LNCaP clone FGC (cell line): ENCODE measurements around the gene CLDN14.

Source experiments
- DNase-seq: peaks from one replicate; pipeline ENCODE4 v3.0.0-alpha.2; 2011; ENCODE audit warnings: low read depth
- H3K4me3 ChIP-seq: 2 replicates; pipeline ENCODE4 v1.5.1; 2011; ENCODE audit warnings: mild to moderate bottlenecking, low read depth, low read length, control low read depth
- CTCF ChIP-seq: IDR thresholded peaks from 2 replicates; pipeline ENCODE4 v1.5.1; 2012; ENCODE audit warnings: mild to moderate bottlenecking; ENCODE audit not compliant: control insufficient read depth, insufficient read depth; ENCODE audit errors: extremely low read depth

The CLDN14 gene

DNA sequence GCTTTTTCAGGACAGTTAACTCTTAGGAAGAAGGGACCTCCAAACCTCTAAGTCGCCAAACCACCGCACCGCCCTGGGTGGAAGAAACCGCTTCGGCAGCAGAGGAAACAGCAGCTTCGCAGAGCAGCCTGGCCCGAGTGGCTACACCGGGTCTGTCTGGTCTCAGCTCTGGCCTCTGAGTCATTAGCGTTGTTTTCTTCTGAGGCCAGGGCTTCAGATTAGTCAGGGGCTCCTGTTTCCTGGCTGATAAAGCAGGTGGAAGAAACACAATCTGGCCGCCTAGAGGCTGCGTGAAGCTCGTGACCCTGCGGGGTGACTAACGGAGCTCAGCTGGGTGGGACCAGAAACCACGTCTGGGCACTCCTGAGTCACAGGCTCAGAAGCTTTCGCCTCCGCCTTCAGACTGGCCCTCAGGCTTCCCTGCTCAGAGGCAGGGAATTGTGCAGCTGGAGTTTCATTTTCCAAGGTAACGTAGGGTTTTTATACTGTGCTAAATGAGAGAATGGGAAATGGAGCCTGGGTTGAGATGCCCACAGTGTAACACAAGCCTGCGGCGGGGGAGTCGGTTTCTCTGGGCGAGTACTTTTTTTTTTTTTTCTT is 49.9 kb downstream of the CLDN14 start:
- H3K4me3 ChIP-seq = no peak overlapping the region
- TF ChIP-seq CTCF = no peak
- no peak for DNase-seq

- DNase-seq = no peak
- TF ChIP-seq CTCF = no peak
- H3K4me3 ChIP-seq = no peak overlapping the region
Observed at GRCh38 chr21:36428761-36429432, 51.0 kb downstream of the CLDN14 start.

- DNase-seq = no peak
- no peak for TF ChIP-seq CTCF
- H3K4me3 ChIP-seq = no peak overlapping the region
Observed at GRCh38 chr21:36427502-36427901, 52.4 kb downstream of the CLDN14 start.

DNA sequence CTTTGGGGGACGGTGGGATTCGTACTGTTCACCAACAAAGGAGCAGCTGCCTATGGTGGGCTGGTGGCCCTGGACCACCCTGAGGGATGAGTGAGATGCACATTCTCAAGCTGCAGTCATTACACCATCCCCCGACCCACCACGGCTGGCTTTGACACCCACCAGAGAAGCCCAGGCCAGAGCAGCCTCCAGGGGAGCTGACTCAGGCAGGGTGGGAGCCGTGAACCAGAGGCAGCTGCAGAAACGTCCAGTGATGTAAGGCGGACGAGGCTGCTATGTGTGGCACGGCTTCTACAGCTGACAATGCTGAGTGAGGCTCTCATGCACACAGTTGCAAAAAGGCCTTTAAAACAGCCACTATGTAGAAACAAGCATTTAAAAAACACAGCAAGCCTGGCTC is 54.6 kb downstream of the CLDN14 start:
- no peak overlapping the region for H3K4me3 ChIP-seq
- no peak for TF ChIP-seq CTCF
- no peak for DNase-seq

DNA sequence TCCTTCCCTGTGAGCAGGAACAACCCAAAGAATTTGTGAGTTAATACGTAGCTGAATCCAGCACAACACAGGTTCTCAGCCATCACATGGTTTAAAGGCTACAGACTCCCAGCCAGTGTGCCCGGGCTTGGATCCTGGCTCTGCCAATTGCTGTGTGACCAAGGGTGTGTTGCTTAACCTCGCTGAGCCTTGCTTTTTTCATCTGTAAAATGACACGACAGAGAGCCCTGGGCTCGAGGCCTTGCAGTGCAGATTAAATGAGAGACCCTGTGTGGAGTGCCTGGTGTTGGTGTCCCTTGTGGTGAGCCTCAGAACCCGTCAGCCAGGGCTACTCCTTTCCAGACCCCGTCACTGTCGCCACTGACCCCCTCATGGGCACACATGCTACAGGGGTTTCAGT is 55.3 kb downstream of the CLDN14 start:
- no peak for DNase-seq
- no peak for TF ChIP-seq CTCF
- no peak overlapping the region for H3K4me3 ChIP-seq

- no peak for DNase-seq
- TF ChIP-seq CTCF = no peak
- no peak overlapping the region for H3K4me3 ChIP-seq
Observed at GRCh38 chr21:36423771-36424433, 56.0 kb downstream of the CLDN14 start.
